Measurements from ENCODE around the gene ASIC2.

DNA sequence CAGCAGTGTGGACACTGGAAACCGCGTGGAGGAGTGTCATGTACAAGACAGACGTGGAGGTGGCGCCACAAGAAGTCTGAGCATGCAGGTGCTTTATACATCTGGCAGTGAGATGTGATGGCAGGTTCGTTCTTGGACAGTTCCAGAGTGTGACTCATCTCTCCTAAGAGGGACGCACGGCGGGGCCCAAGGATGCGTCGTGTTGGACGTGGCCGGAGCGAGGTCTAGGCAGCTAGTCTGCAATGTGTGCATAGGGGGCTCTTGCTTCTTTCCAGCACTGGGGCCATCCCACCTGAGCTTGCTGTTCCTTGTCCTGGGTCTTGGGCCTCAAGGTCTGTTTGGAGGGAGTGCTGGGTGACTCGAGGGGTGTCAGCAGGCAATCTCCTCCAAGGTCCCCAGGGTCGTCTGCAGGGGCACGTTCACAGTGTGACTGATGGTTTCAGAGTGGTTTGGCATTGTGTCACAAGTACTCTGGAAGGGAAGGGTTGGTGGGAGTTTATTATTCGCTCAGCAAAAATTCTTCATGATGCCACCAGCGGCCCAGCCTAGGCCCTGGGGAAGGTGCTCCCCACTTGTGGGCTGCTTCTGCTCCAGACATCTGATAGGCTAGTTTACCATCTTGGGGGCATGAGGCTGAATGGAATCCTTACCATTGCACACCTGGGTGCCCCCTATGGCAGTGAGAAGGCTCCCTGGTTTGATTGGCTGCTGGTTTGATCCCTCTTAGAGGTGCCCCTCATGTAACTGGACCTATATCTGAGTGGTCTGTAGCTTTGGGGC is 279.3 kb downstream of the ASIC2 start:
- no peak for TF ChIP-seq POLR2A (IDR thresholded peaks at IDR 0.05; ENCODE audit: low read length)
- no peak for TF ChIP-seq GATA1 (IDR thresholded peaks at IDR 0.05; ENCODE audit: low read depth, low read length)

All from erythroblast (primary cell).